SK-MEL-5 (cell line): ENCODE results near the gene EXOC6B. TPM values are rescaled to one million over a fixed set of nuclear protein-coding genes. Genes with fewer than 3 reads are reported as not detected.
A peak's percentile ranks its signal among the peaks of the same experiment; 100 is the strongest.
"Not testable (repeated sequence)": the region's sequence is repeated elsewhere in the genome, so short reads cannot be mapped to it uniquely, and the experiment has no call there.

ENCODE experiments used
- DNase-seq: peaks from one replicate; pipeline ENCODE4 v3.0.0-alpha.2; 2016; ENCODE audit warnings: low read depth, low spot score
- in situ Hi-C: cut with HindIII; loops from 2 replicates; pipeline ENCODE4 v1.10.0; 2016; ENCODE audit warnings: low sequenced_read_pairs, high pct_unique_total_duplicates, low pct_unique_long_range_greater_than_20kb
- total RNA-seq: library from RNA; depleted of rRNA; stranded (reverse); fragments of >200 nt; shearing (Covaris generic); gene quantifications from 2 replicates; pipeline ENCODE4 v1.2.3, GENCODE V29; 2014

The EXOC6B gene
- total RNA-seq, 1 experiment from 2014 or later: 20.0 TPM

DNA sequence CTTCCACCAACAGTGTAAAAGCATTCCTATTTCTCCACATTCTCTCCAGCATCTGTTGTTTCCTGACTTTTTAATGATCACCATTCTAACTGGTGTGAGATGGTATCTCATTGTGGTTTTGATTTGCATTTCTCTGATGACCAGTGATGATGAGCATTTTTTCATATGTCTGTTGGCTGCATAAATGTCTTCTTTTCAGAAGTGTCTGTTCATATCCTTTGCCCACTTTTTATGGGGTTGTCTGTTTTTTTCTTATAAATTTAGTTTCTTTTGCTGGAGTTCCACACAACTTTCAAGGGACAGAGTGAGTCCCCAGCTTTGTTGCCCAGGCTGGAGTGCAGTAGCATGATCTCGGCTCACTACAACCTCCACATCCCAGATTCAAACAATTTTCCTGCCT, 270.5 kb downstream of the EXOC6B start:
- DNase-seq, in situ Hi-C loops: not testable (repeated sequence)

DNA sequence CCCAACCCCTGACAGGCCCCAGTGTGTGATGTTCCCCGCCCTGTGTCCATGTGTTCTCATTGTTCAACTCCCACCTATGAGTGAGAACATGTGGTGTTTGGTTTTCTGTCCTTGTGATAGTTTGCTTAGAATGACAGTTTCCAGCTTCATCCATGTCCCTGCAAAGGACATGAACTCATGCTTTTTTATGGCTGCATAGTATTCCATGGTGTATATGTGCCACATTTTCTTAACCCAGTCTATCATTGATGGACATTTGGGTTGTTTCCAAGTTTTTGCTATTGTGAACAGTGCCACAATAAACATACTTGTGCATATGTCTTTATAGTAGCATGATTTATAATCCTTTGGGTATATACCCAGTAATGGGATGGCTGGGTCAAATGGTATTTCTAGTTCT, 270.9 kb downstream of the EXOC6B start:
- in situ Hi-C loops, DNase-seq: not testable (repeated sequence)

DNA sequence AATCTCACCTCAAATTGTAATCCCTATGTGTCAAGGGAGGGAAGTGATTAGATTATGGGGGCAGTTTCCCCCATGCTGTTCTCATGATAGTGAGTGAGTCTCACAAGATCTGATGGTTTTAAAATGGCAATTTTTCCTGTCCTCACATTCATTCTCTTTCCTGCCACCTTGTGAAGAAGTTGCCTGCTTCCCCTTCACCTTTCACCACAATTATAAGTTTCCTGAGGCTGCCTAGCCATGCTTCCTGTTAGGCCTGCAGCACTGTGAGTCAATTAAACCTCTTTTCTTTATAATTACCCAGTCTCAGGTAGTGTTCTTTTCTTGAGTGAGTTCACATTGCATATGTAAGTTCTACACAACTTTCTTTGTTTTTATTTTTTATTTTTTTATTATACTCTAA, 271.5 kb downstream of the EXOC6B start:
- in situ Hi-C loops: no loop called here
- DNase-seq: no peak

DNA sequence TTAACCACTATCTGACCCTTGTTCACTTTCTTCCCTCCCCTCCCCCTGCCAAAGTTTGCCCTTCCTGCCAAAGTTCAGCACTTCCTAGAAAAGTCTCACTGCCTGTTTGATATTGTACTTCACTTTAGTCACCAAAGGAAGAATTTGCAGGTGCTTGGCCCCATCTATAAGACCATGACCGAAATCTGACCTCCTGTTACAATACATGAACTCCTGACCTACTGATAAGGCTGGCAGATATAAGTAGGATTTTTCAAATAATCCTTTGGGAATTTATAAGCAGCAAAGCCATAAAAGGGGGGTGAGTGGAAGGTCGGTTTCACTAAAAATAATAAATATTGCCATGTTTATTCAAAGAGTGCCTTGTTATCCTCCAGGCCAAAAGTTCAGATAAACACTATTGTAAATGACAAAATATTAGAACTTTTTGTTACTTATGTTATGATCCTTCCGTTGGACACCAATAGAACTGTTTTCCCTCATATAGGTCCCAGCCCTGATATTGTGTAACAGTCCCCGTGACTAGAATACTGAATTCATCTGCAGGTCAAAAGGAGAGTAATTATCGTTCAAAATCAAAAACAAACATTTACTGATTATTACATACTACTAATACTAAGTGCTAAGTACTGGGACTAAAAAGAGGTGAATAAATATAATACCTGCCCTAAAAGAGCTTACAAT, 277.6 kb downstream of the EXOC6B start:
- in situ Hi-C loops: no loop called here
- no peak for DNase-seq

DNA sequence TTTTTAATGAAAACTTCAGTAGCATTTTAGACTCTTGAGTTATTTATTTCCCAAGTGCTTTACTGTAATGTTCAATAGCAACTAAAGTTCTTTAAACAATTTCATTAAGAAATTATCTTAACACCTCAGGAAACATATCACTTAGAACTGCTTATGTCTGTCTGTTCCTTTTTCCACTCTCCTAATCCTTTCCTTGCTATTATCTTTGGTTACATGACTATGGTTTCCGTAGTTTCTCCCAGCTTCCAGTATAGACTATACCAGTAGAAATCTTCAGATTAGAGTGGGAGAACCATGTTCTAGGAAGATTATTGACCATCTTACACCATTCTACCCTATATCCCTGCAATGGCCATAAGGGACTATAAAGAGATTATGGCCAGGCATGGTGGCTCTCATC, 280.0 kb downstream of the EXOC6B start:
- in situ Hi-C loops: no loop called here
- DNase-seq: no peak

DNA sequence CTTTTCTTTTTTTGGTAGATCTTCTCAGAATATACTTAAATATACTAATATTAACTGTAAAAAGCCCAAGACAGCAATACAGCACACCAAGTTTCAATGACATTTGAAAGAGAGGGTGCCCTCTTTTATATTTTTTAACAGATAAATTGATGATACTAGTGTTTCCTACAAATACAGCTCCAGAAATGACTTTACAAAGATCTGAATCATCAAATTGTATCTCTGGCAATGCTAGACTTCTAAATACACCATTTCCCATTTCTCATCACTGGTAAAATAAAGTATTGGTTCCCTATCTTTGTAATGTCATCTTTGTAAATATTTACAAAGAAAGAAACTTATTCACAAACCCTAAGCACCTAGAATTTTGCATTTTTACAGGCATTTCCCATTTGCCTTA, 281.3 kb downstream of the EXOC6B start:
- in situ Hi-C loops: no loop called here
- DNase-seq: no peak

DNA sequence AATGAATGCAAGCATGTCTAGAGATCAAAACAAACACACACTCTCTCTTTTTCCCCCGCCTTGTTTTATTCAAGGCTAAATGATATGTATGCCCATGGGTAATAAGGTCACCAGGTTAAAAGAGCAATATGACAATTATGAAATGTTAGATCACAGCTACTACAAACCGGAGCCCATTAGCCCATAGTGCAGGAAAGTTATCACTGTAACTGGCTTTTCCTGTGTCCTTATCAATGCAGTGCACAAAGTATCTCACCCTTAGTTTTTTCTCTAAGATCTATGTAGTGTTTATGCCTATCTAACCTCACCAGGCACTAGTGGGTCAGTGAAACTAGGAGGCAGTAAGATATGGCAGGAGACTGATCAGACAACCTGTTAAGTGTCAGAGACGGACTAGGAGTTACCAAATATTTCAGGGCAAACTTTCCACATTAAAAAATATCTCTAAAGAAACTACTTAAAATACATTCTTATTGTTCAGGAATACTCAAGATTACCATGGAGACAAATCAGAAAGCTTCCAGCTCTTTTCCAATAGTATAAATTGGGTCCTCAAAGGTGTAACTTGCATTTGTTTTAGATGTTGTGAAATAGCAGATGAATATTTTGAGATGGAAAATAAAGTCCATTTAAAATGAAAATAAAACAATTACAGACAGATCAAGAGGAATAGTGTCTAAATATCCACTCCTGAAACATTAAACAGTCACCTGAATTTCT, 282.2 kb downstream of the EXOC6B start:
- in situ Hi-C loops: no loop called here
- DNase-seq: no peak

DNA sequence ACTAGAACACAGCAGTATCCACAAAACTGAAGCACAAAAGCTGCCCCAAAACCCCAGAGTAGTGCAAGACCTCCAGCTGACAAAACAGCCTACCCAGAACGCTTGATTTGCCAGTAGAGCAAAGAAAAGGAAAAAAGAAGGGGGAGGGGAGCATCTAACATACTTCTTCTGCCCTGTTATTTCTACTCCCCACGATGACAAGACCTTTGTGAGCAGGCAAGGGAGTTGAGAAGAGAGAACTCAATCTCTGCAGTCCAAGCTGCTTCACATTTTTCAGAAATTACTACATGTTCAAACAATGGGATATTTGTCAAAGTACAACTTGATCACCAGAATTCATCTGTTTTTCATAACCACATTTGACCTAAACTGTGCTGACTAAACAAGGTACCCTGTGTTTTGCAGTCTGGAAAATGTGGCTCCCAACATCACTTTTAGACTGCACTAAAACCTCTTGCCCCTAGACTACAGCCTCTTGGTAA, 286.7 kb downstream of the EXOC6B start:
- peak; percentile 98 for DNase-seq
- in situ Hi-C loops: no loop called here

DNA sequence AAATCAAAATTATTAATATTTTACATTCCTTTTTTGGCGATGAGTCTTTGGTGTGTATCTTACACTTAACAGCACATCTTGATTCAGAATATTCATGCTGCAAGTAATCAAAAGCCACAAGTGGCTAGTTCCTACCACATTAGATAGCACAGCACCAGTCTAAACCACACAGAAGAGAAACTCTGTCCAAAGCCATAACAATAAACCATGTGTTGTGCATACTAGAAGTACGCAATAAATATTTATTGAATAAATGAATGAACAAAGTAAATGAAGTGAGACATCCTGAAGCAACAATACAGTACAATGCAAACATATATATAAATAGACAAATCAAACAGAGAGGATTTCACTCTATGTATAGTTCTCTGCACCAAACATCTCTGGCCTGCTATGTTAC, 287.3 kb downstream of the EXOC6B start:
- DNase-seq: peak; percentile 78
- in situ Hi-C loops: no loop called here

DNA sequence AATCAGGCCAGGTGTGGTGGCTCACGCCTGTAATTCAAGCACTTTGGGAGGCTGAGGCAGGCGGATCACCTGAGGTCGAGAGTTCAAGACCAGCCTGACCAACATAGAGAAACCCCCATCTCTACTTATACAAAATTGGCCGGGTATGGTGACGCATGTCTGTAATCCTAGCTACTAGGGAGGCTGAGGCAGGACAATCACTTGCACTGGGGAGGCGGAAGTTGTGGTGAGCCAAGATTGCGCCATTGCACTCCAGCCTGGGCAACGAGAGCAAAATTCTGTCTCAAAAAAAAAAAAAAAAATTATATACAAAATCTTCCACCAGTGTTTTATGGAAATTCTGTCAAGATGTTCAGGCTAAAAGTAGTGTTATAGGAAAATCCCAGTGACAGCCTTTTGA, 290.2 kb downstream of the EXOC6B start:
- in situ Hi-C loops, DNase-seq: not testable (repeated sequence)

DNA sequence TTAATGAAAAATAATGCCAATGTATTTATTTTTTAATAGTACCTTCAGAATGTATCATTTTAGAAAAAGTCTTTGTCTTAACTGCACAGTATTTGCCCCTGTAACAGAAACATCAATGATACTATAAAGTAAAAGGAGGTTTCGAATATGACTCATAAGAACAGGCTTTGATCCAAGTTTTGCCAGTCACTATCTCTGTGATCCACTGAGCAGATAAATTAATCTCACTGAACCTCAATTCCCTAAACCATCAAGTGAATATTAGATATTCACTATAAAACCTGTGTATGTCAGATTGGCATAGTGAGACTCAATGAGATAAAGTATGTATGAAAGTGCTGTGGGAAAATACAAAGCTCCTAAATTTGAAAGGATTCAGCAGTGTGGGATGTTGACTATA, 292.1 kb downstream of the EXOC6B start:
- in situ Hi-C loops: no loop called here
- no peak for DNase-seq

DNA sequence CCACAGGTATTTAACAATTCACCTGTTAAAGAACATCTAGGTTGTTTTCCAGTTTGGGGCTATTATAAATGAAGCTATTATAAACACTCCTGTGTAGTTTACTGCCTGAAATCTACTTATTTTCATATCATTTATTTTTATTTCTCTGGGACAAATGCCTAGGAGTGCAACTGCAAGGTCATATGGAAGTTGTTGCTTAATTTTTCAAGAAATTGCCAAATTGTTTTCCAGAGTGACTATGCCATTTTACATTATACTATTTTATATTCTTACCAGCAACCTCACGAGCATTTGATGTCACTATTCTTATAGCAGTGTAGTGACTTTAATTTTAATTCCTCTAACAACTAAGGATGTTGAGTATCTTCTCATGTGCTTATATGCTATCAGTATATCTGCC, 298.4 kb downstream of the EXOC6B start:
- no peak for DNase-seq
- in situ Hi-C loops: no loop called here

DNA sequence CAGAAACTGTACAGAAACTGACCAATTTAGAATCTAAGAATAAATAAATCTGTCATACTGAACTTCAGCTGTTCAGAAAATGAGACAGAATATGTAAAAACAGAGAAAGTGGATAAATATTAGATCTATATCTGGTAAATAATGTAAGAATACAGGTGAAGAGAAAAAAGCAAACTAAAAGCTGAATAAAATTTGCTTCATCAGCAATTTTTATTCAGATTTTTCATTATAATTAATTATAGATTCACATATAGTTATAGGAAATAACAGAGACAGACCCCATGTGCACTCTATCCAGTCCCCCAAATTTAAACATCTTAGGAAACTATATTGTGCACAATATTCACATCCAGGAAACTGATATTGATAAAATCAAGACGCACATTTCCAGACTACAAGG, 299.2 kb downstream of the EXOC6B start:
- in situ Hi-C loops: no loop called here
- DNase-seq: no peak

DNA sequence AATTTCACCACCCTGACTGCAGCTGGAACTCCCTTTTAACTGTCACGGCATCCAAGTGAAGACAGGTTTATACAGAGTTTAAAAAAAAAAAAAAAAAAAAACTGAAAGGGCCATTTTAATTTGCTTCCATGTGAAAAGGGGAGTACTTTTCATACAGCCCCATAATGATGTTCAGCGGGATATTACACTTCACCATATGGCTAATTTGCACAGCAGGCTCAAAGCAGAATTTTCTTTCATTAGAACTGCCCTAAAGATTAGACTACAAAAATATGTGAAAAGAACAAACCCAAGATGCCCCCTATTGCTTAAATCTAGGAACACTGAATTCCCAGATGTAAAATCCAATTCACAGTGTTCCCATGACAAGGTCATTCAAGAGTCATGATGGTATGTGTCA, 301.8 kb downstream of the EXOC6B start:
- peak; percentile 8 for DNase-seq
- in situ Hi-C loops: no loop called here

DNA sequence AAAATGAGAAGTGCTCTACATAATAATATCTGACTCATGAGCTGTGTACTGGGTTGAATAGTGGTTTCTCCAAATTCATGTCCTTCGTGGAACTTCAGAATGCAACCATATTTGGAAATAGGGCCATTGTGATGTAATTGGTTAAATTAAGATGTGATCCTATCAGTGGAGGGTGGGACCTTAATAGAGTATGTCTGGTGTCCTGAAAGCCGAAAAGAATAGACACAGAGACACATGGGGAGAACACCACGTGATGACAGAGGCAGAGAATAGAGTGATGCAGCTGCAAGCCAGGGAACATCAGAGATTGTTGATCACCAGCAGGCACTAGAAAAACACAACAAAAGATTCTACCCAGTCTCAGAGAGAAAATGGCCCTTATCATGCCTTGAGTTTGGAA, 310.1 kb downstream of the EXOC6B start:
- in situ Hi-C loops: no loop called here
- DNase-seq: no peak

DNA sequence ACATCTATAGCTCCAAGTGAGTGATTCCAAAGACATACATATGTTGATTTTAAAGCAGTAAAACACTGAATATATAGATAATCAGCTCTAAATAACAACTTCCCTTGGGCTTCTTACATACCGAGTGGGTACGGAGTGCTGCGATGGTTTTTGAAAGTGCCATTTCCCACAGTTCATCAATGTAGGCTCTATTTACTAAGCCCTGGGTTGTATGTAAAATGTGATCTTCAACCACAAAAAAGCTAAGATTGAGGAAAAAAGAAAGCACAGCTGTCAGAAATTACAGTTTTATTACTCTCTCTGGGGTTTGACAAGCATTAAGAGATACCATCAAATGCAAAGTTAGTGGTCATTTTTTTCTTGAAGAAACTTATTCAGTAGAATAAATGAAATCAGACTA, 312.8 kb downstream of the EXOC6B start:
- in situ Hi-C loops: no loop called here
- no peak for DNase-seq

DNA sequence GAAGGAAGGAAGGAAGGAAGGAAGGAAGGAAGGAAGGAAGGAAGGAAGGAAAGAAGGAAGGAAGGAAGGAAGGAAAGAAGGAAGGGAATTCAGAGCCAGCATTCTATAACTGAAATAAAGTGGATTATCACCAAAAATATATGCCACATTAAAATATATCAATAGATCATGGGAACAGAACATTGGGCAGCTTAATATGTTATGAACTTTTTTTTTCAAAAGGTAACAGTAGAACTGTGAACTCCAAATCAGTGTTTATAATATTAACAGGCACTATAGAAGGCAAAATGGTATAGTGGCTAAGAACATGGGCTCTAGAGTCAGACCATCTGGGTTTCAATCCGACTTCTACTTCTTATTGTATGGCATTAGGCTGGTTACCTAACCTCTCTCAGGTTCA, 313.5 kb downstream of the EXOC6B start:
- in situ Hi-C loops: no loop called here
- no peak for DNase-seq

DNA sequence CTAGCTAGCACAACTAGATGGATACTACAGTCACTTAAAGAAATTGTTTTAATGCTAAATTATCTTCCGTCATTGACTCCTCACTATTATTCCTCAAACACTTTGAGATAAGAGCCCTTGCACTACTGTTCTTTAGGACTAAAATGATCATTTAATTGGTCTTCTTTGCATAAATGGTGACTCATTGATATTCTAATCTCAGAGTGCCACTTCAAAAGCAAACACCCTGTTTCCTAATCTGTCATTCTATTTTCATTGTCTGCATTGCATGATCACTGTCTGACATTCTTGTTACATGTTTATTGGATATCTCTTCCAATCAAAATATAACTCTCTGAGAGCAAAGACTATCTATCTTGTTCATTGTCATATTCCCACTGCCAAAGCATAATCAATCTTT, 313.9 kb downstream of the EXOC6B start:
- in situ Hi-C loops: no loop called here
- no peak for DNase-seq

DNA sequence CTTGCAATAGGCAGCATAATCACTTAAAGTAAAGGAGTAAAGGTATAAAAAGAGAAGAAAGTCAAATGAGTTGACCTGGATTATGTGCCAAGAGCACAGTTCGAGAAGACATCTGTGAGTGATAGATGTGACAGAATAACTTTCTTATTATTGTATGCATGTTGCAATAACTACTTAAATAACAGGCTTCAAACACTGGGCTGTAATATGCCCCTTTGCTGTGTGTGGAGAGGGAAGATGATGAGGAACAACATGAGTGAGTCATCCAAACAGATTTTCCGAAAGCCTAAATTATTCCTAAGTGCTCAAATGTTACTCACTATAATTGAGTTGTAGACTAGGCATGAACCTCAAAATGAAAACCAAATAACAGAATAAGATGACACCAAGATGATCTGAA, 328.1 kb downstream of the EXOC6B start:
- no peak for DNase-seq
- in situ Hi-C loops: no loop called here
